ENCODE results near the gene MYLK4. TPM values are rescaled to one million over a fixed set of nuclear protein-coding genes. Genes with fewer than 3 reads are reported as not detected.
A peak's percentile ranks its signal among the peaks of the same experiment; 100 is the strongest.

The MYLK4 gene
- total RNA-seq = 10 to 100 TPM in 3 of 4 donors, 1 to 10 TPM in 1; 2.4 to 46.7 (median 26.9) TPM

GRCh38 chr6:2750832-2751231 is at the start of gene MYLK4:
TSS of gene MYLK4 (minus strand) at chr6:2750922. CDS start at chr6:2749294, 1,628 bp downstream.
- Histone ChIP-seq H3K27ac (peak within 1 kb of the TSS in 2 of 4 donors; percentile 62 to 74), H3K36me3 (no peaks in the 10 kb centered on the region), H3K27me3 (no peaks in the 10 kb centered on the region), H3K9me3 (no peaks in the 10 kb centered on the region), H3K4me3 (peak within 1 kb of the TSS in 3 of 4 donors; percentile 26 to 56 (median 43)), H3K4me1 (peaks cover 26 to 32% of the 10 kb centered on the region in 2 donors)
- TF ChIP-seq, protein P1, sequence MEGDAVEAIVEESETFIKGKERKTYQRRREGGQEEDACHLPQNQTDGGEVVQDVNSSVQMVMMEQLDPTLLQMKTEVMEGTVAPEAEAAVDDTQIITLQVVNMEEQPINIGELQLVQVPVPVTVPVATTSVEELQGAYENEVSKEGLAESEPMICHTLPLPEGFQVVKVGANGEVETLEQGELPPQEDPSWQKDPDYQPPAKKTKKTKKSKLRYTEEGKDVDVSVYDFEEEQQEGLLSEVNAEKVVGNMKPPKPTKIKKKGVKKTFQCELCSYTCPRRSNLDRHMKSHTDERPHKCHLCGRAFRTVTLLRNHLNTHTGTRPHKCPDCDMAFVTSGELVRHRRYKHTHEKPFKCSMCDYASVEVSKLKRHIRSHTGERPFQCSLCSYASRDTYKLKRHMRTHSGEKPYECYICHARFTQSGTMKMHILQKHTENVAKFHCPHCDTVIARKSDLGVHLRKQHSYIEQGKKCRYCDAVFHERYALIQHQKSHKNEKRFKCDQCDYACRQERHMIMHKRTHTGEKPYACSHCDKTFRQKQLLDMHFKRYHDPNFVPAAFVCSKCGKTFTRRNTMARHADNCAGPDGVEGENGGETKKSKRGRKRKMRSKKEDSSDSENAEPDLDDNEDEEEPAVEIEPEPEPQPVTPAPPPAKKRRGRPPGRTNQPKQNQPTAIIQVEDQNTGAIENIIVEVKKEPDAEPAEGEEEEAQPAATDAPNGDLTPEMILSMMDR (IDR thresholded peaks at IDR 0.05 in 4 of 5, conservative IDR thresholded peaks at IDR 0.05 in 1 of 5) = no peak
- peak in 1 of 2 donors; percentile 71 for TF ChIP-seq POLR2A (IDR thresholded peaks at IDR 0.05)
- in situ Hi-C loops (cut with MboI; ENCODE audit: low sequenced_read_pairs in 4 of 4) = no loop called here
- DNase-seq (no peak), ATAC-seq (peak; percentile 36 to 37)
- intact Hi-C loops (cut with DNase I; ENCODE audit: low total_unique reads) = loop anchor here (2.0 to 5.0 kb wide), 2 partner anchors 1139 to 1154 kb away; no protein-coding TSS in a partner anchor

DNA sequence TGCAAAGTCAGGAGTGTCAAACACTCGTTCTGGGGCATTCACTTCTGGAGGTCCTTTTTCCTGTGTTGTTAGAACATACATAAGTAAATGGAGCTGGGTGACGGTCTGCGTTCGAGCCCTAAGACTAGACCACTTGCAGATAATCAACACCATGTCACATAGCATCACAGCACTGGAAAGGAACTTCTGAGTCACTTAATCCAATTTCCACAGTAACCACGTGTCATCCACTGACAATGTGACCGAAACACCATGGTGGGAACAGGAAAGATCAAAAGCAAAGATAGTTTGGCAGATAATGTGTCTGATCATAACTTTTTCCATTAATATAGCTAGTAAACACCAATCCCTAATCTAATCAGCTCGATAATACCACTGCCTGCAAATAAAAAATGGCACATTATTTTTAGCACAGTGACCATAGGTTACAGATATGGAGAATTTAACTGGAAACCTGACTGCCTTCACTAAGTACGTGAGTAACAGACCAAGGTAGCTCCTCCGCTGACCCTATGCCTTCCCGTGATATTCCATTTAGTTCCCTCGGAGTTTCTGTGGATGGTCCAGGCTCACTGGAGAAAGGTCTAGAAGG is 49.3 kb upstream of the MYLK4 start:
- ATAC-seq (peak in 1 of 2 donors; percentile 72), DNase-seq (no peak)
- Histone ChIP-seq H3K27me3 (no peaks in the 10 kb centered on the region), H3K4me1 (peaks cover 0 to 12% of the 10 kb centered on the region in 2 donors), H3K27ac (no peak overlapping the region), H3K4me3 (no peak overlapping the region), H3K9me3 (no peaks in the 10 kb centered on the region), H3K36me3 (no peaks in the 10 kb centered on the region)
- in situ Hi-C loops (cut with MboI; ENCODE audit: low sequenced_read_pairs in 4 of 4) (loop anchor here in 3 of 4 donors (10.0 kb wide), 1 partner anchor 45 kb away; the partner anchor contains the start of gene SERPINB1 (in 3 of the 3)), intact Hi-C loops (cut with DNase I; ENCODE audit: low total_unique reads) (no loop called here)
- TF ChIP-seq, protein P1 (IDR thresholded peaks at IDR 0.05 in 4 of 5, conservative IDR thresholded peaks at IDR 0.05 in 1 of 5) = no peak
- TF ChIP-seq POLR2A (IDR thresholded peaks at IDR 0.05) = no peak

DNA sequence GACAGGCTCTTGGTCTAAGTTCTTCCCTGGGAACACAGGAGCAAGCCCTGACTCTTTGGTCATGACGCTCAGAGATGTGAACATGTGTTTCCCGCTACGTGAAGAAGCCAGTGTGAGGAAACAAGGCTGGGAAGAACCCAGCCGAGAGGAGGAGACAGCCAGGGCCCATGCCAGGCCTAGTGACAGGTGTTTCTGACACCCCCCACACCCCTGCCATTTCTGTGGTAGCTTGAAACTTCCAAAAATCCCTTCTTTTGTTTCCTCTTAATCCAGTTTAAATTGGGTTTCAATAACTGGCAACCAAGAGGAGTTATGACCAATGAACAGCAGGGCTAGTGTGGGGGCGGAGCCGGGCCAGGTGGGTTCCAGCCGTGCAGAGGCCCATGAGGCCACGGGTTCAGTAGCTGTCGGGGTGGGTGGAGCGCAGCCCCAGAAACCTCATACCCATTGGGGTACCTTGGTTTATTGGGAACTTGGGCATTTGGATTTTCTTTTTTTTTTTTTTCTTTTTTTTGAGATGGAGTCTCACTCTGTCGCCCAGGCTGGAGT is 47.9 kb upstream of the MYLK4 start:
- TF ChIP-seq, protein P1 (IDR thresholded peaks at IDR 0.05 in 4 of 5, conservative IDR thresholded peaks at IDR 0.05 in 1 of 5) = no peak
- no peak for TF ChIP-seq POLR2A (IDR thresholded peaks at IDR 0.05)
- Histone ChIP-seq H3K4me3 (no peak overlapping the region), H3K27me3 (no peaks in the 10 kb centered on the region), H3K27ac (no peak overlapping the region), H3K4me1 (peaks cover 0 to 16% of the 10 kb centered on the region in 2 donors), H3K36me3 (no peaks in the 10 kb centered on the region), H3K9me3 (no peaks in the 10 kb centered on the region)
- ATAC-seq = no peak
- intact Hi-C loops (cut with DNase I; ENCODE audit: low total_unique reads) (no loop called here), in situ Hi-C loops (cut with MboI; ENCODE audit: low sequenced_read_pairs in 4 of 4) (loop anchor here in 3 of 4 donors (10.0 kb wide), 1 partner anchor 46 kb away; the partner anchor contains the start of gene SERPINB1 (in 3 of the 3))
- no peak for DNase-seq

- Histone ChIP-seq H3K9me3 (no peaks in the 10 kb centered on the region), H3K27me3 (no peaks in the 10 kb centered on the region), H3K36me3 (no peaks in the 10 kb centered on the region), H3K4me1 (peaks cover under 1 to 22% of the 10 kb centered on the region in 2 donors), H3K4me3 (no peak overlapping the region), H3K27ac (no peak overlapping the region)
- TF ChIP-seq, protein P1 (IDR thresholded peaks at IDR 0.05 in 4 of 5, conservative IDR thresholded peaks at IDR 0.05 in 1 of 5) = no peak
- no peak for TF ChIP-seq POLR2A (IDR thresholded peaks at IDR 0.05)
- no peak for ATAC-seq
- in situ Hi-C loops (cut with MboI; ENCODE audit: low sequenced_read_pairs in 4 of 4) (loop anchor here in 3 of 4 donors (10.0 kb wide), 1 partner anchor 47 kb away; the partner anchor contains the start of gene SERPINB1 (in 3 of the 3)), intact Hi-C loops (cut with DNase I; ENCODE audit: low total_unique reads) (no loop called here)
- no peak for DNase-seq
These were observed 46.9 kb upstream of the MYLK4 start for GRCh38 chr6:2797564-2798031.

All from gastrocnemius medialis (tissue), 4 donors.